Brain microvascular endothelial cell (primary cell): ENCODE data around the gene THSD7B.
A peak's percentile ranks its signal among the peaks of the same experiment; 100 is the strongest.

ENCODE experiments used
- DNase-seq: peaks from one replicate; pipeline ENCODE4 v3.0.0-alpha.2; 2020
- H3K27ac ChIP-seq: fragments of 250-450 bp; sonication (Bioruptor Pico); 2 replicates; pipeline ENCODE4 v1.5.1; 2020; ENCODE audit warnings: mild to moderate bottlenecking, moderate library complexity
- H3K27me3 ChIP-seq: fragments of 250-450 bp; sonication (Bioruptor Pico); replicated peaks from 2 replicates; pipeline ENCODE4 v1.5.1; 2020; ENCODE audit warnings: mild to moderate bottlenecking
- H3K36me3 ChIP-seq: fragments of 250-450 bp; sonication (Bioruptor Pico); replicated peaks from 2 replicates; pipeline ENCODE4 v1.5.1; 2020; ENCODE audit warnings: mild to moderate bottlenecking
- H3K4me3 ChIP-seq: 2 replicates; pipeline ENCODE4 v1.5.1; 2011; ENCODE audit warnings: low read depth, mild to moderate bottlenecking, control low read depth, low read length, moderate library complexity
- in situ Hi-C: cut with HindIII; loops from 2 replicates; pipeline ENCODE4 v1.10.0; 2017; ENCODE audit warnings: low sequenced_read_pairs, low pct_ligation_motif_present
- TF ChIP-seq, protein P1 (sequence below): IDR thresholded peaks from 2 replicates; pipeline ENCODE4 v1.5.1; 2011; ENCODE audit warnings: low read depth, mild to moderate bottlenecking, moderate library complexity, low read length, control low read depth, inconsistent platforms; ENCODE audit errors: missing control alignments

Gene THSD7B, protein sequence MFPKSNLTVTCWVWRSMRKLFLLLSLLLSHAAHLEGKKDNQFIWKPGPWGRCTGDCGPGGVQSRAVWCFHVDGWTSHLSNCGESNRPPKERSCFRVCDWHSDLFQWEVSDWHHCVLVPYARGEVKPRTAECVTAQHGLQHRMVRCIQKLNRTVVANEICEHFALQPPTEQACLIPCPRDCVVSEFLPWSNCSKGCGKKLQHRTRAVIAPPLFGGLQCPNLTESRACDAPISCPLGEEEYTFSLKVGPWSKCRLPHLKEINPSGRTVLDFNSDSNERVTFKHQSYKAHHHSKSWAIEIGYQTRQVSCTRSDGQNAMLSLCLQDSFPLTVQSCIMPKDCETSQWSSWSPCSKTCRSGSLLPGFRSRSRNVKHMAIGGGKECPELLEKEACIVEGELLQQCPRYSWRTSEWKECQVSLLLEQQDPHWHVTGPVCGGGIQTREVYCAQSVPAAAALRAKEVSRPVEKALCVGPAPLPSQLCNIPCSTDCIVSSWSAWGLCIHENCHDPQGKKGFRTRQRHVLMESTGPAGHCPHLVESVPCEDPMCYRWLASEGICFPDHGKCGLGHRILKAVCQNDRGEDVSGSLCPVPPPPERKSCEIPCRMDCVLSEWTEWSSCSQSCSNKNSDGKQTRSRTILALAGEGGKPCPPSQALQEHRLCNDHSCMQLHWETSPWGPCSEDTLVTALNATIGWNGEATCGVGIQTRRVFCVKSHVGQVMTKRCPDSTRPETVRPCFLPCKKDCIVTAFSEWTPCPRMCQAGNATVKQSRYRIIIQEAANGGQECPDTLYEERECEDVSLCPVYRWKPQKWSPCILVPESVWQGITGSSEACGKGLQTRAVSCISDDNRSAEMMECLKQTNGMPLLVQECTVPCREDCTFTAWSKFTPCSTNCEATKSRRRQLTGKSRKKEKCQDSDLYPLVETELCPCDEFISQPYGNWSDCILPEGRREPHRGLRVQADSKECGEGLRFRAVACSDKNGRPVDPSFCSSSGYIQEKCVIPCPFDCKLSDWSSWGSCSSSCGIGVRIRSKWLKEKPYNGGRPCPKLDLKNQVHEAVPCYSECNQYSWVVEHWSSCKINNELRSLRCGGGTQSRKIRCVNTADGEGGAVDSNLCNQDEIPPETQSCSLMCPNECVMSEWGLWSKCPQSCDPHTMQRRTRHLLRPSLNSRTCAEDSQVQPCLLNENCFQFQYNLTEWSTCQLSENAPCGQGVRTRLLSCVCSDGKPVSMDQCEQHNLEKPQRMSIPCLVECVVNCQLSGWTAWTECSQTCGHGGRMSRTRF (N-terminal part only)

DNA sequence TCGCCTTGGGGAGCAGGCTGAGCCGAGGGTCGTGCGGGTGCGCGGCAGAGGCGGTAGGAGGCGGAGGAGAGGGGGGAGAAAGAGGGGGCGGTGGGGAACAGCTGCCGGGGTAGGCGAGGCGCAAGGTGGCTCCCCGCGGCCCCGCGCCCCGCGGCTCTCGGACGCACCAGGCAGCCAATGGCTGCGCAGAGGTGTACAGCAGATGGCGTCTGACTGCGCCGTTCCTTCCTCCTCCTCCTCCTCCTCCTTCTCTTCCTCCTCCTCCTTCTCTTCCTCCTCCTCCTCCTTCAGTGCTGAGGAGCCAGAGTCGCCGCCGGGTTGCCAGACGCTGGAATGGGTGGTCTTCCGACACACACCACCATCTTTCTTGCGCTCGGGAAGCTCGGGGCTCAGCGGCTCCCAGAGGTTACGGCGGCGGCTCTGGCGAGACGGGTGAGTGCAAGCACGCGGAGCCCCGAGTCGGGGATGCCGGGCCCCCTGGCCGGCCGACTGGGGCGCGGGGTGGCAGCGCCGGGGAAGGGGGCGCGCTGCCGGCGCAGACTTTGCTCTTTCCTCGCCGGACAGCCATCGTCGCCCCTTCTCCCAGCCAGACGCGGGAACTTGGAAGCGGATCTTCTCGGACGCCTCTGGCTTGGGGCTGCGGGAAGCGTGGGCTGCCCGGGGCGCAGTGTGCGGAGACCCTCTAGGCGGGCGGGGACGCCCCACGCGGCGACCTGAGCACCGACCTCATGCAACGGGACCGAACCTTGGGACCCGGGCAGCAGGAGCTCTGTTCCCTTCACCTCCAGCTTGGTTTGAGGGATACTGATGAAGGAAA lies at the start of gene THSD7B:
THSD7B (plus strand) TSS at position 290 of the 817 bp plus-strand sequence. CDS start 116,634 bp downstream, outside the sequence.
- Histone ChIP-seq H3K27me3 (peaks cover 31% of the 10 kb centered on the region), H3K27ac (no peak within 1 kb of the TSS), H3K4me3 (peak within 1 kb of the TSS; percentile 26), H3K36me3 (no peaks in the 10 kb centered on the region)
- no peak for DNase-seq
- in situ Hi-C loops = no loop called here
- TF ChIP-seq, protein P1, sequence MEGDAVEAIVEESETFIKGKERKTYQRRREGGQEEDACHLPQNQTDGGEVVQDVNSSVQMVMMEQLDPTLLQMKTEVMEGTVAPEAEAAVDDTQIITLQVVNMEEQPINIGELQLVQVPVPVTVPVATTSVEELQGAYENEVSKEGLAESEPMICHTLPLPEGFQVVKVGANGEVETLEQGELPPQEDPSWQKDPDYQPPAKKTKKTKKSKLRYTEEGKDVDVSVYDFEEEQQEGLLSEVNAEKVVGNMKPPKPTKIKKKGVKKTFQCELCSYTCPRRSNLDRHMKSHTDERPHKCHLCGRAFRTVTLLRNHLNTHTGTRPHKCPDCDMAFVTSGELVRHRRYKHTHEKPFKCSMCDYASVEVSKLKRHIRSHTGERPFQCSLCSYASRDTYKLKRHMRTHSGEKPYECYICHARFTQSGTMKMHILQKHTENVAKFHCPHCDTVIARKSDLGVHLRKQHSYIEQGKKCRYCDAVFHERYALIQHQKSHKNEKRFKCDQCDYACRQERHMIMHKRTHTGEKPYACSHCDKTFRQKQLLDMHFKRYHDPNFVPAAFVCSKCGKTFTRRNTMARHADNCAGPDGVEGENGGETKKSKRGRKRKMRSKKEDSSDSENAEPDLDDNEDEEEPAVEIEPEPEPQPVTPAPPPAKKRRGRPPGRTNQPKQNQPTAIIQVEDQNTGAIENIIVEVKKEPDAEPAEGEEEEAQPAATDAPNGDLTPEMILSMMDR = no peak

DNA sequence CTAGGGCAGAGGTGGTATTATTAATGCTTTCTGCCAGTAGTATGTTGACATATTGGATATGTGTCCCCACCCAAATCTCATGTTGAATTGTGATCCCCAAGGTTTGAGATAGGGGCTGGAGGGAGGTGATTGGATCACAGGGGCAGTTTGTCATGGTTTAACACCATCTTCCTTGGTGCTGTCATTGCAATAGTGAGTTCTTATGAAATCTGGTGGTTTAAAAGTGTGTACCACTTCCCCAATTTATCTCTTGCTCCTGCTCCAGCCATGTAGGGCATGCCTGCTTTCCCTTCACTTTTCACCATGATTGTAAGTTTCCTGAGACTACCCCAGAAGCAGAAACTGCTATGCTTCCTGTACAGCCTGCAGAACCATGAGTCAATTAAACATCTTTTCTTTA lies 47.1 kb upstream of the THSD7B start:
- in situ Hi-C loops = no loop called here
- DNase-seq = no peak

DNA sequence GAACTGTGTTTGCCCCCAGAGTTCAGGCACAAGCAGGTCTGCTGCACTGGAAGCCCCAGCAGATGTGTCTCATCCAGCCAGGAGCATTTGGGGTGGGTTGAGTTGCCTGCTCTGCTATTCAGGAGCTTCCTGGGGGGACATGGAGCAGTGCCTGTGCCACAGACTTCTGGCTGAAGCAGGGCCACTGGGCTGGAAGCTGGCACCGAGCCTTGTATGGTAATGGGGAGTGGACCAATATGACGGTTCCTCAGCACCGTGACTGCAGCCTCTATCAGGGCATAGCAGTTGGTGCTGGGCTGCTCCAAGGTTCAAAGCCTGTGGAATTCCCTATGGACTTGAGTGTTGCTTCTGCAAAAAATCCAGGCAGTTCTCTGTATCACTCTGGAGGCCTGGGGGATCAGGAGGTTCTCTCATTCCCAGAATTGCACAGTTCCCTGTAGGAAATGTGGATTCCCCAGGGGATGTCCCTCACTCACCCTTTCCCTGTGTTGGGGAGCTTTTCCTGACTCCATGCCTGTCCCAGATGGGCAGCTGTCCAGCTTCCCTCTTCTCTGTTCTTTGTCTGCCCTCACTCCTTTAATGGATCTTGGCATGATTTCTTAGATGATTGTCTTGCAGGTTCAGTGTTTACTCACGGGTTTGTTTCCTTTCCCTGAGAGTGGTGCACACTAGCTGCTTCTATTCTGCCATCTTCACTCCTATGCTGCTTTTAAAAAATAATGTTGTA lies 37.2 kb upstream of the THSD7B start:
- TF ChIP-seq, protein P1 = no peak
- Histone ChIP-seq H3K4me3 (no peak overlapping the region), H3K27ac (no peak overlapping the region), H3K36me3 (no peaks in the 10 kb centered on the region), H3K27me3 (no peaks in the 10 kb centered on the region)
- in situ Hi-C loops = no loop called here
- DNase-seq = no peak

More for the DNA sequence above, 47.1 kb upstream of the THSD7B start:
- H3K27me3 ChIP-seq = no peaks in the 10 kb centered on the region
- no peaks in the 10 kb centered on the region for H3K36me3 ChIP-seq
- no peak overlapping the region for H3K4me3 ChIP-seq
- TF ChIP-seq, protein P1 = no peak
- H3K27ac ChIP-seq = no peak overlapping the region

DNA sequence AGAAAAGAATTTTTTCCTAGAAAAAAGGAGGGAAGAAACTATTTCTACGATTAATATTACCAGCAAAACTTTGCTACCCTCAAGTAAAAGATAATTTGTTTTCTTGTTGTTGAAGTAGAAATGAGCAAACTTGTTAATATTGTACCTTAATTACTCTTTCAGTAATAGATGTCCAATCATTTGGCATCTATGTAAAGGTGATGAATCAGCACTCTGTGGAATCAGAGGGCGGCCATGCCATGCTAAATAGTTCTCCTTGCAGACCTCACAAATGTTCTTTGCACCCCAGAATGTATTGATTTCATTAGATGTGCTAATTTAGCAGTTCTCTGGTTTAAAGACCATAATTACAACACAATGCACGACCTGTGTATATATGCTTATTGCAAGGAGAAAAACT lies 29.1 kb upstream of the THSD7B start:
- H3K4me3 ChIP-seq = no peak overlapping the region
- in situ Hi-C loops = no loop called here
- no peaks in the 10 kb centered on the region for H3K27me3 ChIP-seq
- H3K27ac ChIP-seq = no peak overlapping the region
- no peak for DNase-seq
- no peaks in the 10 kb centered on the region for H3K36me3 ChIP-seq
- TF ChIP-seq, protein P1 = no peak
